ENCODE results near the gene MAP2K5.

MAP2K5 gene

DNA sequence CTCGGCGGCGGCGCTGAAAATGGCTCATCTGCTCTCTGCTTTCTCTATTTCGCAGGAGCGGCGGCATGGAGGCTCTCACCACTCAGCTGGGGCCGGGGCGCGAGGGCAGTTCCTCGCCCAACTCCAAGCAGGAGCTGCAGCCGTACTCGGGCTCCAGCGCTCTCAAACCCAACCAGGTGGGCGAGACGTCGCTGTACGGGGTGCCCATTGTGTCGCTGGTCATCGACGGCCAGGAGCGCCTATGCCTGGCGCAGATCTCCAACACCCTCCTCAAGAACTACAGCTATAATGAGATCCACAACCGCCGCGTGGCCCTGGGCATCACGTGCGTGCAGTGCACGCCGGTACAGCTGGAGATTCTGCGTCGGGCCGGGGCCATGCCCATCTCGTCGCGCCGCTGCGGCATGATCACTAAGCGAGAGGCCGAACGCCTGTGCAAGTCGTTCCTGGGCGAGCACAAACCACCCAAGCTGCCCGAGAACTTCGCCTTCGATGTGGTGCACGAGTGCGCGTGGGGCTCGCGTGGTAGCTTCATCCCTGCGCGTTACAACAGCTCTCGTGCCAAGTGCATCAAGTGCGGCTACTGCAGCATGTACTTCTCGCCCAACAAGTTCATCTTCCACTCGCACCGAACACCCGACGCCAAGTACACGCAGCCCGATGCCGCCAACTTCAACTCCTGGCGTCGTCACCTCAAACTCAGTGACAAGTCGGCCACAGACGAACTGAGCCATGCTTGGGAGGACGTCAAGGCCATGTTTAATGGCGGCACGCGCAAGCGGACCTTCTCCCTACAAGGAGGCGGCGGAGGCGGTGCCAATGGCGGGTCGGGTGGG is 283.6 kb downstream of the MAP2K5 start:
- DNase-seq (ENCODE audit: low spot score) = no peak

DNA sequence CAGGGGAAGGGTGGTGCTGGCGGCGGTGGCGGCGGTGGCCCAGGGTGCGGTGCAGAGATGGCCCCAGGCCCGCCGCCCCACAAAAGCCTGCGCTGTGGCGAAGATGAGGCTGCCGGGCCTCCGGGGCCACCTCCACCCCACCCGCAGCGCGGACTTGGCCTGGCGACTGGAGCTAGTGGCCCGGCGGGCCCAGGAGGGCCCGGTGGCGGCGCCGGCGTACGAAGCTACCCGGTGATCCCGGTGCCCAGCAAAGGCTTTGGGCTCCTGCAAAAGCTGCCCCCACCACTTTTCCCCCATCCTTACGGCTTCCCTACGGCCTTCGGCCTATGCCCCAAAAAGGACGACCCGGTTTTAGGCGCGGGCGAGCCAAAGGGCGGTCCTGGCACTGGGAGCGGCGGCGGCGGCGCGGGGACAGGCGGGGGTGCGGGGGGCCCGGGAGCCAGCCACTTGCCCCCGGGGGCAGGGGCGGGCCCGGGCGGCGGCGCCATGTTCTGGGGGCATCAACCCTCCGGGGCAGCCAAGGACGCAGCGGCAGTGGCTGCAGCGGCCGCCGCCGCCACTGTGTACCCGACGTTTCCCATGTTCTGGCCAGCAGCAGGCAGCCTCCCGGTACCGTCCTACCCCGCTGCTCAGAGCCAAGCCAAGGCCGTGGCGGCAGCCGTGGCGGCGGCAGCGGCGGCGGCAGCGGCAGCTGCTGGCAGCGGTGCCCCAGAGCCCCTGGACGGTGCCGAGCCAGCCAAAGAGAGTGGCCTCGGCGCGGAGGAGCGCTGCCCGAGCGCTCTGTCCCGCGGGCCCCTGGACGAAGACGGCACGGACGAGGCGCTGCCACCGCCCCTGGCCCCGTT is 284.4 kb downstream of the MAP2K5 start:
- DNase-seq (ENCODE audit: low spot score) = no peak

DNA sequence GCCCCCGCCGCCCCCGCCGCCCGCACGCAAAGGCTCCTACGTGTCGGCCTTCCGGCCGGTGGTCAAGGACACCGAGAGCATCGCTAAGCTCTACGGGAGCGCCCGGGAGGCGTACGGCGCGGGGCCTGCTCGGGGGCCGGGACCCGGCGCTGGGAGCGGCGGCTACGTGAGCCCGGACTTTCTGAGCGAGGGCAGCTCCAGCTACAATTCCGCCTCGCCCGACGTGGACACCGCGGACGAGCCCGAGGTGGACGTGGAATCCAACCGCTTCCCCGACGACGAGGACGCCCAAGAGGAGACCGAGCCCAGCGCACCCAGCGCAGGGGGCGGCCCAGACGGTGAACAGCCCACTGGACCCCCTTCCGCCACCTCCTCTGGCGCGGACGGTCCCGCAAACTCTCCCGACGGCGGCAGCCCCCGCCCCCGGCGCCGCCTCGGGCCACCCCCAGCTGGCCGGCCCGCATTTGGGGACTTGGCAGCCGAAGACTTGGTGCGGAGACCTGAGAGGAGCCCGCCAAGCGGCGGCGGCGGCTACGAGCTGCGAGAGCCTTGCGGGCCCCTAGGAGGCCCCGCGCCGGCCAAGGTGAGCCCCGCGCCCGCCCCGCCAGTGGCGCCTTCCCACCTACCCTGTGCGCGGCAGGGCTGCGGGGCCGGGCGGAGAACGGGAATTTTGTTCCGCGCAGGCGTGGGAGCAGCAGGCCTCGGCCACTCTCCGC is 285.2 kb downstream of the MAP2K5 start:
- no peak for DNase-seq (ENCODE audit: low spot score)

DNA sequence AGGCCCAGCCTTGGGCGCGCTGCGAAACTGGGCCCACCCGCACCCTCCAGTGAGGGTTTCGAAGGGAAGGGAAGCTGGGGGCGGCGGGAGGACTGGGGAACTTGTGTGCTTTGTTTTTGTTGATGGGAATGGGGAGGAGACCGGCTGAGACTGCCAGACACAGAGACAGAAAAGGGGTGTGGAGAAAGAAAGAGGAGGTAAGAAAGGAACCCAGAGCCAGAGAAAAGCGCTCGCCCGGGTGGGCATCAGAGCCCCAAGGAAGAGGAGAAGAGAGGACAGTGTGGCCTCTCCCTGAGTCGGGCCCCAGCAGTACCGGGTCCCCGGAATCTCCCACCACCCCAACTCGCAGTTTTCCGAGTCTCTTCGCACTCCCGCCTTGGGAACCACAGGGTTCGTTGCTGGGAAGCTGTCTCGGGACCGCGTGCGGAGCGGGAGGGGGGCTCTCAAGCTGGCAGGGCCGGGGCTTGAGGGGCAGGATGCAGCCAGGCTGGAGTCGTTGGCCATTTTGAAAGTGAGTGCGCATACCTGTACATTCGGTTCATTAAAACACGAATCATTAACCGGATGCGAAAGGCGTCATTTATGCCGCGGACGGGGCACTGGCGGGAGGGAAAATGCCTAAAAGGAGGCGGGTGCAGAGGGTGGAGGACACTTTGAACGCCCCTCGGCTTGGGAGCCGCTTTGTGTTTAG is 285.9 kb downstream of the MAP2K5 start:
- no peak for DNase-seq (ENCODE audit: low spot score)

DNA sequence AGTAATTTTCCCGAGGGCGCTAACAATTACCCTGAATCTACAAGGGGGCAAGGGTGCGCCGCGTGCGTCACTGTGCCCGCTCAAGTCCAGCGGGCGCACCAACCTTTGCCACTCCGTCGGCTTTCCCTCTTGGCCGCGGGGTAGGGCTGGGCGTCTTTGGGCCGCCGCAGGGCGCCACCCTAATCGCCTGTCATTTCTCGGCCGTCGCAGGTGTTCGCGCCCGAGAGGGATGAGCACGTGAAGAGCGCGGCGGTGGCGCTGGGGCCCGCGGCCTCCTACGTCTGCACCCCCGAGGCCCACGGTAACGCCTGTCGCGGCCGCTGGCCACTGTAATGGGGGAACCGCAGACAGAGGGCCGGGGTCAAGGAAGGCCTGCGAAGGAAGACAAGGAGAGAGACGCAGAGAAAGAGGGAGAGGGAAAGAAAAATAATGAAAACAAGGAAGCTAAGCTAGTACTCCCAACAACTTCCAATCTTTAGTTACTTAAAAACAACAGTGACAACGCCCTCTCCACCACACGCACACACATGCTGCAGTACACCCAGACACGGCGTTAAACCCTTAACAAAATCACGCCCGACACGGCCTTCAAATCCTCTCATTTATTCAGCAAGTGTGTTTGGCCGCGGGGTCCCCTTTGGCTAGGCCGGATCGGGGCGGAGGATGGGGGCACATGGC is 286.6 kb downstream of the MAP2K5 start:
- no peak for DNase-seq (ENCODE audit: low spot score)

DNA sequence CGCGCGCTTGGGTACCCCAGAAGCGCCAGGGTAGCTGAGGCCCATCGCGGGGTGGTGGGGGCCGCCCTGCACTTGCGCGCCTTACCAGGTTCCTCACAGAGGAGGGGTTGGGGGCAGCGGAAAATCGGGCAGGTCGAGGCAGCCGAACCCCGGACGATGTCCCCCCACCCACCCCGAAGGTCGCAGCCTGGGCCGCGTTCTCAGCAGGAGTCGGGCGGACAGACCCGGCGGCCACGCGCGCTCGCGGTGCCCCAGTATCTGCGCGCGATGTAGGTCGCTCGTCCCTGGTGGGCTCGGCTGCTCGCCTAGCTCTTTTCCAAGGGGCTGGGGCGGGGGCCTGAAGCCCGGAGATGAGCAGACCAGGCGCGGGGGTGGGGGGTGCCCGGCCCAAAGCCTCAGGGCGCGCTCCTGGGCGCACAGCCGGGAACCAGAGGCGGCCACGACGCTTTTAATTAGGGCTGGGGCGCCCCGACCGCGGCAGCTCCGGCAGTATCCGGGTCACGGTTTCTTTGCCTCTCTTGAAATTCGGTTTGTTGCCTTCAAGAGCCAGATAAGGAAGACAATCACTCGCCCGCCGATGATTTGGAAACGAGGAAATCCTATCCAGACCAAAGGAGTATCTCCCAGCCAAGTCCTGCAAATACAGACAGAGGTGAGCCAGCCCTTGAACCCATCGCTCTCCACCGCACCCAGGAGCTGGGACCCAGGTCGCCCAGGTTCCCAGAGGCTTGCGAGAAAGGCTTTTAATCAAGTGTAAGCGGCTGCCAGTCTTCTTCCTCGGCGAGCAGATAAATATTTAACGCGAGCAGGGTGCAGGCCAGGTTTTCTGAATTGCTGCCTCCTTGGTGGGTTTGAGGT is 287.4 kb downstream of the MAP2K5 start:
- DNase-seq (ENCODE audit: low spot score) = no peak

DNA sequence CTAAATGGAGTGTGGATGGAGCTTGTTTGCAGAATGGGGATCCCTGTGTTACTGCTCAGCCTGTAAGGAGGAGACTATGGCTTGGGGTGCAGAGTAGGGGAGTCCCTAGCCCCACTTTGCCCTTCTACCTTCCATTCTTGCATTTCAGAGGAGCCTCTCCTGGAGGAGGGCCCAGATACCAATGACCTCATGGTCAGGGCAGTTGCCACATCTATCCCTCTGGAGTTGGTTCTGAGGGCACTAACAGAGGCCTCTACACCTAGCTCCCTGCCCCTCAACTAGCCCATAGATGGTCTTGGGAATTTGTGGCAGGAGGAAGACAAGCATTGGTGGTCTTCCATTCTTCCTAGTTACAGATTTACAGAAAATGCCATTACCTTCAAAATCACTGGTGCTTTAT is 288.9 kb downstream of the MAP2K5 start:
- DNase-seq (ENCODE audit: low spot score) = no peak

DNA sequence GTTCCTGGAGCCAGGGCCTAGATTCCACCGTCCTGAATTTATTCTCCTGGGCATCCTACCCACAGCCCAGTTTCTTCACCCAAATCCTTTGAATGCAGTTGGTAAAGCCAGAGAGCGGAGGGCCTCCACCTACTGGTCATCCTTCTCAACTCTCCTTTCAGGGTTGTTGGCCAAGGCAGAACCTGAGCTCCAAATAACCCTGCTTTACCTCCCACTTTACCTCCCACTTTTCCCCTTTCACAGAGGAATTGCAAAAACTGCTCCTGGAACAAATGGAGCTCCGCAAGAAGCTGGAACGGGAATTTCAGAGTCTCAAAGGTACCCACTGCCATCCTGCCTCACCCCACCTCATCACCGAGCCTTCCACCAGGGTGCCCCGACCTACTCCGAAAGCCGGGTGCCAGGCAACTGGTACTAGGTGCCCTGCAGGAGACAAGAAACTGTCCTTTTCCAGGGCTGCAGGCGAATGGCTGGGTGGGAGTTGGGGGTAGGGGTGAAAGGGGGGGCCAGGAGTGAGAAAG is 289.6 kb downstream of the MAP2K5 start:
- DNase-seq (ENCODE audit: low spot score) = peak; percentile 53

DNA sequence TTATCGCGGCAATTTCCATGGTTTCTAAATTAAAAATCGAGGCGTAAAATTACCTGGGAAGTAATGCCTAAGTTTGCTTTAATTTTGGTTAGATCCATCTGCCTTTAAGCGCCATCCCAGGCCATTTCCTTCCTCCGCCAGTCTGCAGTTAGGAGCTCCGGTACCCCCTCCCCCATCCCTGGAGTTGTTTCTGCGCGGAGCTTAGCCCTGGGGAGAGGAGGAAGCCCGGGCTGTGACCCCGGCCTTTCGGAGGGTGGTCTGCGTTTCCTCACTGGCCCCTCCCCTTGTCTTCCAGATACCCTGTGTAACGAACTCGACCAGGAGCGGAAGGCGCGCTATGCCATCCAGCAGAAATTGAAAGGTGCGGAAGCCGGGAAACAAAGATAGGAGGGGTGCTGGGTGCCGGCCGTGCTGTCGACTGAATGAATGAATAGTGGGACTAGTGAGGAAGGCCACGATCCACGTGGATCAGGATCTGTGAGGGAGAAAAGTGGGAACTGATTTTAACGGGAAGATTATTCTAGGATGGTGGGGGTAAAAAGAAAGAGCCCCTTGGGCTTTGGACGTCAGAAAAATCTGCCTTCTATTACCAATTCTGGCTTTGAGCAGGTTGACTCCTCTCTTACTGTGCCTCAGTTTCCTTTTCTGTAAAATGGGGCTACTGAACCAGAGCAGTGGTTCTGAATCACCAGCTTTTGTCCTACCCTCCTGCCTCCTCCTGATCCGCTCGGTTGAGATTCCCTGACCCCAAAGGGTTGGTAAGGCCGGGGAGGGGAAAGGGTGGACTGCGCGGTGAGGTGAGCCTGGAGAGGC is 290.6 kb downstream of the MAP2K5 start:
- DNase-seq (ENCODE audit: low spot score) = no peak

DNA sequence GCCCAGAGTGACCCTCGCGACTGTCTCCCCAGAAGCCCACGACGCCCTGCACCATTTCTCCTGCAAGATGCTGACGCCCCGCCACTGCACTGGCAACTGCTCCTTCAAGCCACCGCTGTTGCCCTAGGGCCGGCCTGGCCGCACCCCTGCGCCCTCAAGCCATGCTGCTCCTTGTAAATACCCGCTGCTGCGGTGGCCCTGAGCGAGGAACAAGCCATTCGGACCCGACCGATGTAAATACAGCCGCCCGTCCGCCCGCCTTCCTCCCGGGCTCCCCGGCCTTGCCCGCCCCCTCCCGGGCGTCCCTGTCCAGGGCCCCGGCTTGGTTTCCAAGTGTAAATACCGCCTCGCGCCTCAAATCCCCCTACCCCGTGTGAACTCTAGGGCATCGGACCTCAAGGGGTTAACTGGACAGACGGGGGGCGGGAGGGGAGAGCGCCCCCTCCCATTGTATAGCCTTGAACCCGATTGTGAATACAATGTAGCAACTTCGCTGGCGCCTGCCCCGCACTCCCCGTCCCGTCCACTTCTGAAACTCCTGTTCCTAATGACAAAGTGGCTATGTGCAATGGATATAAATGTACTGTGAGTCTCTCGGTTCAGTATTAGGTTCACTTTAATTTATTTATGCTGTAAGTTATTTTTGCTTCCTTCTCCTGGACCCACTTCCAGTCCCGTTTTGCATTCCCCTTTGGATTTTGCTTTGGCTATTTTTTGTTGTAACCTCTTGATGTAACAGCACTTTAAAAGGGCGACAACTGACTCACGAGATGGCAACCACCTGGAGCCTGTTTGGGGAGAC is 291.4 kb downstream of the MAP2K5 start:
- no peak for DNase-seq (ENCODE audit: low spot score)

DNA sequence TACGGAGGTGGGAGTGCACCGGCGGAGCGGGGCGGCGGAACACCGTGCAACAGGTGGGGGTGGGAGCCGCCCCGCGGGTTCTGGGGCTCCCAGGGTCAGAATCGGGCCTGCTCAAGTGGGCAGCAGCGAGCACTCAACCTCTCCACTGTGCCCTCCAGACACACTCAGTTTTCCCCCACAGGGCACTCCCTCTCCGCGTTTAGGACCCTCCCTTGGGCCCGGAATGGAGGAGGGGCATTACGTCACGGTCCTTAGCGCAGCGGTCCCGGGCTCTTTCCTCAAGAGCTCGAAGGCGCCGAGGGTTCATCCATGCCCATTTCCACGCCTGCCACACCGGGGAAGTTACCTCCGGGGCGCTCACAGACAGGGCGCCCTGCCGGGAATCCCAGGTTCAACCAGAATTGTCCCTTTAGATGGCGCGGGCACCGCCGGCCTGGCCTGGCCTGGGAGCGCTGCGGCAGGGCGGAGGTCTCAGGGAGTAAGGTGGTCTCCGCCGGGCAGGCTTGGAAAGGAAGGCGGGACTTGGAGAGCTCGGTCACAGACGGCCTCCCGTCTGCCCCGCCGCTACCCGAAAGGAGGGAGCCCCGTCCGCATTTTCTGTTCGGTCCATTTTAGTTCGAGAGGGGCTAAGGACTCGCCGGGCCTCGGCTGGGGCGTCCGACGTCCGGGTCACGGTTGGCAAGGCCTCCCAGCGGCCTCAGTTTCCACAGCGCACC is 292.2 kb downstream of the MAP2K5 start:
- DNase-seq (ENCODE audit: low spot score) = no peak

DNA sequence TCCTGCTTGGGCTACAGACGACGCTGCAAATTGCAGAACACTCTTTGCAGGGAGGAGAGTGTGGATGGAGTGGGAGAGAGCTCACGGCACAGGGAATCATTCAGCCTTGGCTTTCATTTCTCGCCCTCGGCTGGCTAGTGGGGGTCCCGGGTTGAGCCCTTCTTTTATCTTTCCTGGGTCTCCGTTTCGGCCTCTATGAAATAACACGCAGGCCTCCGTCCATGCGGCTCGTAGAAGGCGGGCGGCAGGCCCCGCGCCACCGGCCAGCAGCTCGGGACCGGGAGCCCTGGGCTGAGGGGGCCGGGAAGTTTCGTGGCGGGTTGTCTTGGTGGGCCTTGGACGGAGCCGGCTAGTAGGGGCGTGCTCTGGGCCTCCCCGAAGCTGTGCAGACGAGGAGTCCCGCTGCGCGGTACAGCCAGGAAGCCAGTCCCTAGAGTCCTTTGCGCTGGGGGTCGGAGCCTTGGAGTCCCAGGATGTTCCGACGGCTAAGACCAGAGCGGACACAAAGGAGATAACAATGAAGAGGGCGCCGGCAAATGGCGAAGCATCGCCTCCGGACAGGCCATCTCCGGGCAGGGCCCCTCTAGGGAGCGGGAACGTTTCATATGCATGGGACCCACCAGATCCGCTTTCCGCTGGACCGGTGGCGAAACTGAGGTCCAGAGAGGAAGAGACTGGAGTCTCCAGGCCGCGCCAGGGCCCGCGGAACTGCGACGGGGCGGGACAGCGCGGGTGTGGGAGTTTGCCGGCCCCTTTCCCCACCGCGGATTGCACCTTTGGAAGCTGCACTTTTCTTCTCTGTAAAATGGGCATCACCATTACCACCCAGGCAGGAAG is 293.0 kb downstream of the MAP2K5 start:
- no peak for DNase-seq (ENCODE audit: low spot score)

DNA sequence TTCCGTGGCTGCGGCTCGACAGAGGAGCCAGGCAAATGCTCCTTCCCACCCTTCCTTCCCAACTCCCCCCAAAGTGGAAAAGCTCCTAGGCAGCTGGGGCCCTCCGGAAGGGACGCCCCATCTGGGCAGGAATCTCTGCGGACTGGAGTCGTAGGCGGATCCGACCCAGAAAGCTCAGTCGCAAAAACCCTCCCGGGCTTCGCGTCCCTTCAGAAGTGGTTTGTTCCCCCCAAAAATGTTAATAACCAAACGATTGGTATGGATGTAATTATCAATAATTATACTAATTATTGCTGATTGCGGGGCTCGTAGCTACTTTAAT is 293.6 kb downstream of the MAP2K5 start:
- no peak for DNase-seq (ENCODE audit: low spot score)

DNA sequence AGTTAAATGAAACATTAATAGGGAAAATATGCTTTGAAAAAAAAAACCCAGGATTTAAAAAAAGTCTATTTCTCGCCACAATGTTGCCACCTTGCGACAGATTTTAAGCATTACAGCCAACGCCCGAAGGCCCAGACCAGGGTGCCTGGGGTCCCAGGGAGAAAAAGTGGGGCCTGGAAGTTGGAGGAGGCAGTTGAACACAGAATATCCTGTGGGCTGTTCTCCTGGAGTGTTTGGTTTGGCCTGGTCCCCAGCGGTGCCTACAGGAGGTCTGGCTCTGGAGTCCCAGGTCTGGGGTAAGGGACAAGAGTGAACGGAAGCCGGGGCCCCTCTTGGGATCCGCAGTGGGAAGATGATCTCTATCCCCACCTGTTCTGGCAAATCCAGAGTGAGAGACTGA is 294.0 kb downstream of the MAP2K5 start:
- DNase-seq (ENCODE audit: low spot score) = peak; percentile 37

DNA sequence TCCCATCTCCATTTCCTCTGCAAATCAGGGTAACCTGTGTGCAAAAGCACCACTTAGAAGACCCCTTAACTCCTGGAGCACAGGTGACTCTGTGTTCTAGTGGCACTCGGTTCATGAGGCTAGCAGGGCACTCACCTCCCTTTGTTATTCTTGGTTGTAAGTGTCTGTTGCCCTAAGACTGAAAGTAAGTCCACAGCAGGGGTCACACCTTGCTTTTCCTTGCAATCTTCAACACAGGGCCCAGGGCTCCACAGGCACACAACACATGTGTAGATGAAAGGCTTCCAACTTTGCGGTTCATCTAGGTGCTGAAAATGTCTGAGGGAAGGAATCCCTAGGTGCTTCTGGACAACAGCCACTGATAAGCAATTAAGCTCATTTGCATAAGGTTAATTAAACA is 294.5 kb downstream of the MAP2K5 start:
- DNase-seq (ENCODE audit: low spot score) = no peak

DNA sequence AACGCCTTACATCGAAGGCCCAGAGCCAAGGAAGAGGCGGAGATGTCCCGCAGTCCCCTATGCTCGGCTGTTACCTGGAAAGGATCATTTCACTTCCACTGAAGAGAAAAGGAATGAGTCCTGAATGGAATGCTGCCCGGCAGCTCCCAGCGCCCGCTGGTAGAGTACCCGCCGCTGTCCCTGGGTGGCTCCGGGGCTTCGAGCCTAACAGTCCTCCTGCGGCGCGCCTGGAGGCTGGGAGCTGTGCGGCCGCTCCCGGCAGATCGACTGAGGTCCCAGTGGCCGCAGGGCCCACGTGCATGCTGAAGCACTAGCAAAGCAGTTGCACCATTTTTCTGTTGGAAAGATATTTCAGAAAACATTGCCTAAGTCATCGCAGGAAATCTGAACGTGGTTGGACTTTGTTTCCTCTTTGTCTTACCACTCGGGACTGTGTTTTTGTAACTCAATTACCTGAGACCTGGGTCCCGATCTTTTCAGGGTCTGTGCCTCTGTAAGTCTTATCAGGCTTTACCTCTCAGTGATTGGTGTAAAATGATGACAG is 296.4 kb downstream of the MAP2K5 start:
- DNase-seq (ENCODE audit: low spot score) = no peak

DNA sequence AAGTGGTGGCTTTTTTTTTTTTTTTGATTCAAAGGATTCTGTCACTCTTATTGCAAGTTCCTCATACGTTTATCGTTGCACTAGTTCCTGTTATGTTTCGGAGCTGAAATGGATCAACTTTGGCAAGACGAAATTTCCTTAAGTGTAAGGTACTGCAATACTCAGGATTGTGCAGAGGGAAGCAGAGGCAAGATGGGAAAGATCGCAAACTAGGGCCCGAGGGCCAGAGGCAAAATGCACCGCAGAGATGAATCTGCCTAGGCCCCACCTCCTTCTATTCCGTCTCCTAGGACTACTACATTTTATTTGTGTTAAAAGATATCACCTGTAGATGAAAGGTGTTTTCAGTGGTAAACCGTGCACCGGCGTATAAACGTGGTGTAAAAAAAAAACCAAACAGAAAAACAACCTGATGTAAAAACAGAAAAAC is 297.0 kb downstream of the MAP2K5 start:
- DNase-seq (ENCODE audit: low spot score) = peak; percentile 67

Data from RKO (cell line).